Erythroblast (primary cell): ENCODE data around the gene SRPX2.

ENCODE experiments used
- GATA1 ChIP-seq: IDR thresholded peaks from 2 replicates; pipeline ENCODE4 v1.6.1; 2011; ENCODE audit warnings: low read depth, mild to moderate bottlenecking, control low read depth, low read length, moderate library complexity
- POLR2A ChIP-seq: IDR thresholded peaks from 2 replicates; pipeline ENCODE4 v1.6.1; 2011; ENCODE audit warnings: mild to moderate bottlenecking, low read length

DNA sequence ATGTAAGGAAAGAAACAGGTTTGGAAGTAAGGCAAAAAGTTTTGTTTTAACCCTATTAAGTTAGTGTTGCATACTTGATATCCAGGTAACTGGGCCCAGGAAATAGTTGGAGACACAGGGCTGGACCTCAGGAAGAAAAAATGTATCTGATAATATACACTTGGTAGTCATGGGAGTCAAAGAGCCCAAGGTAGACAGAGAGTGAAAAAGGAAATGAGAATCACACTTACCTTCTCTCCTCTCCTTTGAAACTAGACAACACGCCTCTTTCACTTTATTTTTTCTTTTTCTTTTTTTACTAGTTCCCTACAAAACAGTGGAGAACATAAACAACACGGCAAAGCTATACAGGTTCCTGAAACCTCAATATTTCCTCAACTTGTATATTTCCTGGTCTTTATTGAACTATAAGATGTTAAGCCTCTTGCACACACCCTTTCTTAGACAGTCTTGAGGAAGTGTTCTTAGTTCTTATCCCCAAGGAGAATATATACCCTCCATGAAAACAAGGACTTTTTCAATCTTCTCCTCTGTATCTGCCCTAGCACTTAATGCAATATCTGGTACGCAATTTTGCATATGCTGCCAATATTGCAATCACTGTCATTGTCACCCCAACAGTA lies 60.7 kb downstream of the SRPX2 start:
- no peak for TF ChIP-seq POLR2A
- TF ChIP-seq GATA1, result no peak
